ENCODE results near the gene ADAMTS7. TPM values are rescaled to one million over a fixed set of nuclear protein-coding genes. Genes with fewer than 3 reads are reported as not detected.
"Not testable (repeated sequence)": the region's sequence is repeated elsewhere in the genome, so short reads cannot be mapped to it uniquely, and the experiment has no call there.

ADAMTS7 gene
- total RNA-seq, 1 experiment from 2014 or later = 4.2 TPM

DNA sequence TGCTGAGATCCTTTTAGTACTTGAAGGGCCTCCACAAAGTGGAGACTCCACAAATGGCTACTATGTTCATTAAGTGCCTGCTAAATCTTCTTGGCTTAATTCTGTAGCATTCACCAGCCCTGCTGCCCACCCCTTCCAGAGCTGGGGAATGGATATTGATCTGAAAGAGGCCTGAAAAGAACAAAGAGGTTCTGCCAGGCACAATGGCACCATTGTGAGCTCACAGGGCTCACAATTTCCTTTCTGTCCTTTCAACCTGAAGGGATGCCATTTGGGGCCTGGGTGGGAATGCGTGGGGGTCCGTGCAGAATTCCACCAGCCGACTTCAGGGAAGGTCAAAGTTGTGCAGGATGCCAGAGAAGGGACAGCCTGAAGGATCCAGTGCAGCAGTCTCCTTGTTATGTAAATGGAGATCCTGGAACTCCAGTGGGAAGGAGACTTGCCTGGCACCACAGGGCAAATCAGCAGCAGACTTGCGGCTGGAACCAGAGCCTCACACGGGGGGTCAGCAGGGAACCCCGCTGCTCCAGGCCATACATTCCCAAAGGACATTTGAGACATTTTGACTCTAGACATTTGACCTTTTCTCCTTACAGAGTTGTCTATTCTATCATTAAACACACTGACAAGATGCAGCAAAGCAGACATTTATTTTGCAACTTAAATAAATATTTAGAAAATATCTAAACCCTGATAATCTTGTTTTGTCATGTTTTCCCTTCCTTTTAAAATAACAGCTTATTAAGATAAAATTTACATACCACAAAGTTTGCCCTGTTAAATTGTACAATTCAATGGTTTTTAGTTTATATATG is 39.9 kb upstream of the ADAMTS7 start:
- POLR2A ChIA-PET (ENCODE audit: unreplicated experiment) = no interaction called here
- ATAC-seq (no peak), DNase-seq (no peak)
- Histone ChIP-seq H3K4me3 (ENCODE audit: low read length) (no peak overlapping the region), H3K27ac (ENCODE audit: low read length) (no peak overlapping the region), H3K79me2 (ENCODE audit: low read length) (no peaks in the 10 kb centered on the region), H3K27me3 (ENCODE audit: low read length) (no peaks in the 10 kb centered on the region), H3K4me1 (ENCODE audit: insufficient read depth, low read length) (no peaks in the 10 kb centered on the region), H3K9ac (ENCODE audit: low read length) (no peak overlapping the region), H3K9me3 (ENCODE audit: low read length) (no peaks in the 10 kb centered on the region), H3K36me3 (ENCODE audit: low read depth, low read length) (no peaks in the 10 kb centered on the region), H3K9me2 (replicated peaks; ENCODE audit: low read length) (no peaks in the 10 kb centered on the region), H3K4me2 (ENCODE audit: low read length) (no peak overlapping the region), H3F3A (ENCODE audit: low read length, unreplicated experiment) (no peaks in the 10 kb centered on the region), H4K20me1 (ENCODE audit: low read length) (no peaks in the 10 kb centered on the region), H2AFZ (ENCODE audit: low read length) (no peak overlapping the region)
- intact Hi-C loops (cut with micrococcal nuclease) = no loop called here
- CTCF ChIA-PET = no interaction called here
- BruUV-seq (replicated peaks) = no TSS peak
- TF ChIP-seq CTCF (conservative IDR thresholded peaks at IDR 0.05; ENCODE audit: low read depth, low read length) (no peak), EZH2 (IDR thresholded peaks at IDR 0.05; ENCODE audit: low read length, unreplicated experiment) (no peak), EZH2phosphoT487 (IDR thresholded peaks at IDR 0.05; ENCODE audit: borderline replicate concordance, low read length) (no peak)

- DNase-seq (no peak), ATAC-seq (no peak)
- Histone ChIP-seq H3K79me2 (ENCODE audit: low read length) (no peaks in the 10 kb centered on the region), H3K9me3 (ENCODE audit: low read length) (no peaks in the 10 kb centered on the region), H3K9ac (ENCODE audit: low read length) (no peak overlapping the region), H3K9me2 (replicated peaks; ENCODE audit: low read length) (no peaks in the 10 kb centered on the region), H3K27me3 (ENCODE audit: low read length) (no peaks in the 10 kb centered on the region), H3K4me2 (ENCODE audit: low read length) (no peak overlapping the region), H3K4me3 (ENCODE audit: low read length) (no peak overlapping the region), H4K20me1 (ENCODE audit: low read length) (no peaks in the 10 kb centered on the region), H3K4me1 (ENCODE audit: insufficient read depth, low read length) (no peaks in the 10 kb centered on the region), H3K36me3 (ENCODE audit: low read depth, low read length) (no peaks in the 10 kb centered on the region), H3K27ac (ENCODE audit: low read length) (no peak overlapping the region), H2AFZ (ENCODE audit: low read length) (no peak overlapping the region), H3F3A (ENCODE audit: low read length, unreplicated experiment) (no peaks in the 10 kb centered on the region)
- BruUV-seq (replicated peaks) = no TSS peak
- intact Hi-C loops (cut with micrococcal nuclease) = no loop called here
- ChIA-PET POLR2A (ENCODE audit: unreplicated experiment) (no interaction called here), CTCF (no interaction called here)
- no peak for TF ChIP-seq CTCF (conservative IDR thresholded peaks at IDR 0.05; ENCODE audit: low read depth, low read length)
- TF ChIP-seq EZH2 (IDR thresholded peaks at IDR 0.05; ENCODE audit: low read length, unreplicated experiment) = no peak
- TF ChIP-seq EZH2phosphoT487 (IDR thresholded peaks at IDR 0.05; ENCODE audit: borderline replicate concordance, low read length) = no peak
Measured at GRCh38 chr15:78850352-78850751, 39.1 kb upstream of the ADAMTS7 start.

DNA sequence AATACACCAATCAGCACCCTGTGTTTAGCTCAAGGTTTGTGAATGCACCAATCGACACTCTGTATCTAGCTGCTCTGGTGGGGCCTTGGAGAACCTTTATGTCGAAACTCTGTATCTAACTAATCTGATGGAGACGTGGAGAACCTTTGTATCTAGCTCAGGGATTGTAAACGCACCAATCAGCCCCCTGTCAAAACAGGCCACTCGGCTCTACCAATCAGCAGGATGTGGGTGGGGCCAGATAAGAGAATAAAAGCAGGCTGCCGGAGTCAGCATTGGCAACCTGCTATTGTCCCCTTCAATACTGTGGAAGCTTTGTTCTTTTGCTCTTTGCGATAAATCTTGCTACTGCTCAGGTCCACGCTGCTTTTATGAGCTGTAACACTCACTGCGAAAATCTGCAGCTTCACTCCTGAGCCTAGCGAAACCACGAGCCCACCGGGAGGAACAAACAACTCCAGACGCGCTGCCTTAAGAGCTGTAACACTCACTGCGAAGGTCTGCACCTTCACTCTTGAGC is 36.2 kb upstream of the ADAMTS7 start:
- H3K9me3 ChIP-seq (ENCODE audit: low read length); H3K4me2 ChIP-seq (ENCODE audit: low read length); H3K27me3 ChIP-seq (ENCODE audit: low read length); H3K4me1 ChIP-seq (ENCODE audit: insufficient read depth, low read length); H4K20me1 ChIP-seq (ENCODE audit: low read length); H2AFZ ChIP-seq (ENCODE audit: low read length); CTCF ChIA-PET; H3F3A ChIP-seq (ENCODE audit: low read length, unreplicated experiment); H3K9me2 ChIP-seq (replicated peaks; ENCODE audit: low read length); H3K79me2 ChIP-seq (ENCODE audit: low read length); POLR2A ChIA-PET (ENCODE audit: unreplicated experiment); H3K36me3 ChIP-seq (ENCODE audit: low read depth, low read length); H3K4me3 ChIP-seq (ENCODE audit: low read length); BruUV-seq (replicated peaks); H3K9ac ChIP-seq (ENCODE audit: low read length); DNase-seq; intact Hi-C loops (cut with micrococcal nuclease); ATAC-seq; H3K27ac ChIP-seq (ENCODE audit: low read length): not testable (repeated sequence)

DNA sequence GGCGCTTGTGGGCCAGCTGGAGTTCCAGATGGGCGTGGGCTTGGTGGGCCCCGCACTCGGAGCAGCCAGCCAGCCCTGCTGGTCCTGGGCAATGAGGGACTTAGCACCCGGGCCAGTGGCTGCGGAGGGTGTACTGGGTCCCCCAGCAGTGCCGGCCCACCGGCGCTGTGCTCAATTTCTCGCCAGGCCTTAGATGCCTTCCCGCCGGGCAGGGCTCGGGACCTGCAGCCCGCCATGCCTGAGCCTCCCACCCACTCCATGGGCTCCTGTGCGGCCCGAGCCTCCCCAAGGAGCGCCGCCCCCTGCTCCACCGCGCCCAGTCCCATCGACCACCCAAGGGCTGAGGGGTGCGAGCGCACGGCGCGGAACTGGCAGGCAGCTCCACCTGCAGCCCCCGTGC is 35.6 kb upstream of the ADAMTS7 start:
- not testable (repeated sequence) for H3K4me2 ChIP-seq (ENCODE audit: low read length)

More for the DNA sequence above, 35.6 kb upstream of the ADAMTS7 start:
- H2AFZ ChIP-seq (ENCODE audit: low read length); H3F3A ChIP-seq (ENCODE audit: low read length, unreplicated experiment); H4K20me1 ChIP-seq (ENCODE audit: low read length); H3K27ac ChIP-seq (ENCODE audit: low read length); H3K79me2 ChIP-seq (ENCODE audit: low read length); CTCF ChIA-PET; H3K9ac ChIP-seq (ENCODE audit: low read length); H3K4me1 ChIP-seq (ENCODE audit: insufficient read depth, low read length); POLR2A ChIA-PET (ENCODE audit: unreplicated experiment); BruUV-seq (replicated peaks); intact Hi-C loops (cut with micrococcal nuclease); H3K9me2 ChIP-seq (replicated peaks; ENCODE audit: low read length); H3K4me3 ChIP-seq (ENCODE audit: low read length); DNase-seq; H3K27me3 ChIP-seq (ENCODE audit: low read length); H3K36me3 ChIP-seq (ENCODE audit: low read depth, low read length); ATAC-seq; H3K9me3 ChIP-seq (ENCODE audit: low read length): not testable (repeated sequence)

All from PC-3 (cell line).